Measurements from ENCODE around the gene HOXA7.

The HOXA7 gene

DNA sequence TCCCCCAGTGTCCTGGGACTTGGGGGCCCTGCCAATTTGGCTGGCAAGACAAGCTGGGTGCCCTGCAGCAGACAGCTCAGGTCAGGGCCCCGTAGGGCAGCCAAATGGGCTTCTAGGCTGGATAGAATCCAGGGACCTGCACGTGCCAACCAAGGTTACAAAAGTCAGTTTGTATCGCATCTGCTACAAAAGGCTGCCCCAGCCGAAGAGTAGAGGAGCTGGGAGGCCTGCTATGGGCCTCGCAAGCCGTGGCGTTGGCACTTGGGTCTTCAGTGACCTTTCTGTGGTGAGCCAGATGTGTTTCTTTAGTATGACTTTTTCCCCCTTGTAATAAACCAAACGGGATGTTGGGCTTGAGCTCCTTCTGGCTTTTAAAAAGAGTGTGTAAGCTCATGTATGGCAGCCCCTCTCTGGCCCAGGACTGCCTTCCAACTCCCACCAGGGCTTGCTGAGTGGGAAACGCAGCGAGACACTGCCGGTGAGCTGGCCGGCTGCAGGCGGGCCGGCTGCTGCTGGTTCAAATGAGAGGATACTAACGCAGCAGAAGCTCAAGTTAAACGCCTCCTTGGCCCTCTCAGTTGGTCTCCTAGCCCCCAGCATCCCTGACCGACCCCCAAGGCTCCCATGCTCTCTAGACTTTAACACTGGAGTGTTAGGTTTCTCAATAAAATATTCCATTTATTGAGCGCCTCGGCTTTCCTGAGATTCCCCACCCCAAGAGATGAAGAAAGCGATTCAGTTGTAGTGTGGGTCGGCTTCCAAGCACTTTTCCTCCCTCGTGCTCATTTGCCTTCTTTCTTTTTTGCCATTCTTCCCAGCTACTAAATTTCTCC lies 20.7 kb upstream of the HOXA7 start:
- no peak for DNase-seq (ENCODE audit: low spot score)
- in situ Hi-C loops (cut with MboI; ENCODE audit: low sequenced_read_pairs, unreplicated experiment): no loop called here
- no peak for TF ChIP-seq CTCF (IDR thresholded peaks at IDR 0.05; ENCODE audit: borderline replicate concordance, control extremely low read depth, extremely low read depth, insufficient read depth, missing control alignments)

GRCh38 chr7:27176524-27176845 lies 20.0 kb upstream of the HOXA7 start:
- TF ChIP-seq CTCF (IDR thresholded peaks at IDR 0.05; ENCODE audit: borderline replicate concordance, control extremely low read depth, extremely low read depth, insufficient read depth, missing control alignments): no peak
- no peak for DNase-seq (ENCODE audit: low spot score)
- in situ Hi-C loops (cut with MboI; ENCODE audit: low sequenced_read_pairs, unreplicated experiment): no loop called here

- no peak for DNase-seq (ENCODE audit: low spot score)
- in situ Hi-C loops (cut with MboI; ENCODE audit: low sequenced_read_pairs, unreplicated experiment): no loop called here
- TF ChIP-seq CTCF (IDR thresholded peaks at IDR 0.05; ENCODE audit: borderline replicate concordance, control extremely low read depth, extremely low read depth, insufficient read depth, missing control alignments): no peak
Observed at GRCh38 chr7:27175626-27176523, 19.4 kb upstream of the HOXA7 start.

DNA sequence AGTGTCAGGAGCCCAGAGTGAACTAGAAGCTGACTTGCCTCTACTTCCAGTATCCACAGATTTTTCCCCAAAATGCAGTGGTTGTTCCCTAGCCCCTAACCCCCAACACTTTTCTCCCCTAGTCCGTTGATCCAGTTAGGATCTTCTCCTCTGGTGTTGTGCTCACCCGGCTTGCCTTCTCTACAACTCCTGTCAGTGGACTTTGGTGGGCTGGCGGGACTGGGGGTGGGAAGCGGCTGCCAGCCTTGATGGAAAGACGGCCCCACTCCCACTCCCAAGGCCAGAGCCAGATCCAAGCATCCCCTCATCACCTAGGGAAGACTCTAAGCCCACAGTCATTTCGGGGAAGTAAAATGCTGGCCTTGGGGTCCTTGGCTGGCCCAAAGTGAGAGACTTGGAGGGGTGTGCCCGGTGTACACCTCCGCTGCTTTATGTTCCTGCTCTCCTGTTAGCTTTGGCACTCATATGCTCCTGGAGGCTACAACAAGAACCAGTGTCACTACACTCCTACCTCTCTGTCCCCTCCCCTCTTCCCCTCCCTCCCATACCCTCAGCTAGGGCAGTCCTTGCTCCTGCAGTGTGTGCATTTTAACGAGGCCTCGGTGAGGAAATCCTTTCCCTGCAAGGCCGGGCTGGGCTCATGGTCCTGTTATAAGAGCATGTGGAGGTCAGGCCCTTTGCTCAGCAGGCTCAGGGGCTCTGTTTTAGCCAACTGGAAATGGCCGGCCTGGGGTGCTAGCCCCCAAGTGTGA lies 18.6 kb upstream of the HOXA7 start:
- no peak for DNase-seq (ENCODE audit: low spot score)
- no peak for TF ChIP-seq CTCF (IDR thresholded peaks at IDR 0.05; ENCODE audit: borderline replicate concordance, control extremely low read depth, extremely low read depth, insufficient read depth, missing control alignments)
- in situ Hi-C loops (cut with MboI; ENCODE audit: low sequenced_read_pairs, unreplicated experiment): loop anchor here (25.0 kb wide), 1 partner anchor 663 kb away; no protein-coding TSS in a partner anchor

GRCh38 chr7:27173956-27174873 lies 17.7 kb upstream of the HOXA7 start, which contains the start of gene HOXA10:
HOXA10 (minus strand) TSS chr7:27174320; CDS start chr7:27174306, 14 bp downstream.
- DNase-seq (ENCODE audit: low spot score): no peak
- TF ChIP-seq CTCF (IDR thresholded peaks at IDR 0.05; ENCODE audit: borderline replicate concordance, control extremely low read depth, extremely low read depth, insufficient read depth, missing control alignments): no peak
- in situ Hi-C loops (cut with MboI; ENCODE audit: low sequenced_read_pairs, unreplicated experiment): loop anchor here (25.0 kb wide), 1 partner anchor 662 kb away; no protein-coding TSS in a partner anchor

All from GM13976 (cell line).